WERI-Rb-1 (cell line): Measurements from ENCODE around the gene GK.

Experiments
- DNase-seq: peaks from one replicate; pipeline ENCODE4 v3.0.0-alpha.2; 2020
- H3K27ac ChIP-seq: fragments of 250-450 bp; sonication (Bioruptor Pico); 2 replicates; pipeline ENCODE4 v1.5.1; 2020; ENCODE audit warnings: mild to moderate bottlenecking, moderate library complexity
- H3K27me3 ChIP-seq: fragments of 250-450 bp; sonication (Bioruptor Pico); 2 replicates; pipeline ENCODE4 v1.5.1; 2021; ENCODE audit warnings: mild to moderate bottlenecking, low read depth, moderate library complexity; ENCODE audit not compliant: insufficient read depth, severe bottlenecking
- H3K36me3 ChIP-seq: fragments of 250-450 bp; sonication (Bioruptor Pico); 2 replicates; pipeline ENCODE4 v1.5.1; 2020; ENCODE audit warnings: mild to moderate bottlenecking, moderate library complexity
- H3K4me3 ChIP-seq: 2 replicates; pipeline ENCODE4 v1.5.1; 2011; ENCODE audit warnings: low read depth, mild to moderate bottlenecking, control low read depth, low read length
- H3K9me3 ChIP-seq: fragments of 250-450 bp; sonication (Bioruptor Pico); 2 replicates; pipeline ENCODE4 v1.5.1; 2021; ENCODE audit warnings: mild to moderate bottlenecking, moderate library complexity; ENCODE audit not compliant: severe bottlenecking
- CTCF ChIP-seq: IDR thresholded peaks from 2 replicates; pipeline ENCODE4 v1.5.1; 2011; ENCODE audit warnings: low read depth, mild to moderate bottlenecking, control low read depth, inconsistent platforms, low read length

Gene GK

GRCh38 chrX:30706216-30706775, 53.1 kb downstream of the GK start:
- no peaks in the 10 kb centered on the region for H3K36me3 ChIP-seq
- no peak for DNase-seq
- no peak for TF ChIP-seq CTCF
- H3K4me3 ChIP-seq: no peak overlapping the region
- H3K9me3 ChIP-seq: no peaks in the 10 kb centered on the region
- H3K27ac ChIP-seq: no peak overlapping the region
- H3K27me3 ChIP-seq: peaks cover under 1% of the 10 kb centered on the region

GRCh38 chrX:30712214-30712613, 59.0 kb downstream of the GK start:
- TF ChIP-seq CTCF: no peak

GRCh38 chrX:30713061-30713525, 59.9 kb downstream of the GK start:
- Histone ChIP-seq H3K36me3 (no peaks in the 10 kb centered on the region), H3K9me3 (no peaks in the 10 kb centered on the region), H3K27me3 (peaks cover 5% of the 10 kb centered on the region), H3K27ac (no peak overlapping the region), H3K4me3 (no peak overlapping the region)
- peak; percentile 74 for TF ChIP-seq CTCF
- peak; percentile 62 for DNase-seq

More at GRCh38 chrX:30712214-30712613, 59.0 kb downstream of the GK start:
- Histone ChIP-seq H3K9me3 (no peaks in the 10 kb centered on the region), H3K27ac (no peak overlapping the region), H3K27me3 (peaks cover 5% of the 10 kb centered on the region), H3K36me3 (no peaks in the 10 kb centered on the region), H3K4me3 (no peak overlapping the region)
- no peak for DNase-seq

GRCh38 chrX:30714138-30714537, 60.9 kb downstream of the GK start:
- peak; percentile 12 for DNase-seq
- Histone ChIP-seq H3K27me3 (peaks cover 5% of the 10 kb centered on the region), H3K27ac (no peak overlapping the region), H3K9me3 (no peaks in the 10 kb centered on the region), H3K4me3 (no peak overlapping the region), H3K36me3 (no peaks in the 10 kb centered on the region)
- no peak for TF ChIP-seq CTCF

GRCh38 chrX:30715976-30716375, 62.8 kb downstream of the GK start:
- H3K27ac ChIP-seq: no peak overlapping the region
- no peaks in the 10 kb centered on the region for H3K36me3 ChIP-seq
- no peak for DNase-seq
- no peaks in the 10 kb centered on the region for H3K9me3 ChIP-seq
- peaks cover 5% of the 10 kb centered on the region for H3K27me3 ChIP-seq
- no peak for TF ChIP-seq CTCF
- H3K4me3 ChIP-seq: no peak overlapping the region
